Smooth muscle cell (in vitro differentiated cells): ENCODE data around the gene PITX2. TPM values are rescaled to one million over a fixed set of nuclear protein-coding genes. Genes with fewer than 3 reads are reported as not detected.

Source experiments
- DNase-seq: peaks from one replicate; lab custom pipeline; 2025; ENCODE audit not compliant: unreplicated experiment; lab: John Stamatoyannopoulos, UW
- H2AFZ ChIP-seq: fragments of 200-600 bp; sonication (generic); 2 replicates; pipeline ENCODE4 v1.6.0; 2016; ENCODE audit warnings: antibody characterized with exemption, low read depth, mild to moderate bottlenecking
- H3F3A ChIP-seq: fragments of 200-600 bp; sonication (generic); 2 replicates; pipeline ENCODE4 v1.6.0; 2017; ENCODE audit warnings: antibody characterized with exemption, low read depth
- H3K27ac ChIP-seq: fragments of 200-600 bp; sonication (generic); 2 replicates; pipeline ENCODE4 v1.5.1; 2016; ENCODE audit warnings: low read depth, mild to moderate bottlenecking
- H3K27me3 ChIP-seq: fragments of 200-600 bp; sonication (generic); 2 replicates; pipeline ENCODE4 v1.6.1; 2016; ENCODE audit warnings: low read depth, mild to moderate bottlenecking
- H3K36me3 ChIP-seq: fragments of 200-600 bp; sonication (generic); 2 replicates; pipeline ENCODE4 v1.5.1; 2016; ENCODE audit warnings: low read depth
- H3K4me1 ChIP-seq: fragments of 200-600 bp; sonication (generic); 2 replicates; pipeline ENCODE4 v1.5.1; 2016; ENCODE audit warnings: low read depth
- H3K4me2 ChIP-seq: fragments of 200-600 bp; sonication (generic); 2 replicates; pipeline ENCODE4 v1.6.0; 2016; ENCODE audit warnings: mild to moderate bottlenecking
- H3K4me3 ChIP-seq: fragments of 200-600 bp; sonication (generic); 2 replicates; pipeline ENCODE4 v1.5.1; 2016; ENCODE audit warnings: mild to moderate bottlenecking
- H3K79me2 ChIP-seq: fragments of 200-600 bp; sonication (generic); 2 replicates; pipeline ENCODE4 v1.6.0; 2016; ENCODE audit warnings: low read depth, mild to moderate bottlenecking
- H3K9ac ChIP-seq: fragments of 200-600 bp; sonication (generic); 2 replicates; pipeline ENCODE4 v1.6.0; 2016; ENCODE audit warnings: low read depth
- H3K9me3 ChIP-seq: fragments of 200-600 bp; sonication (generic); replicated peaks from 2 replicates; pipeline ENCODE4 v1.5.1; 2016; ENCODE audit warnings: low read depth
- H4K20me1 ChIP-seq: fragments of 200-600 bp; sonication (generic); 2 replicates; pipeline ENCODE4 v1.6.0; 2016; ENCODE audit warnings: low read depth
- CTCF ChIP-seq: fragments of 200-600 bp; sonication (generic); IDR thresholded peaks from 2 replicates; pipeline ENCODE4 v1.5.1; 2017; ENCODE audit warnings: borderline replicate concordance, mild to moderate bottlenecking, antibody characterized with exemption; ENCODE audit not compliant: insufficient read depth, poor library complexity, severe bottlenecking
- WGBS: methylation state at CpG from one replicate; pipeline ENCODE4 v1.1.7; 2016; ENCODE audit warnings: low lambda C conversion rate; 5-methylcytosine and 5-hydroxymethylcytosine counted together
- polyA plus RNA-seq: library from polyadenylated mRNA; unstranded; fragments of >200 nt; fragmentation: Nextera tagmentation; extraction: Ambion mirVana; gene quantifications from 2 replicates; pipeline ENCODE4 v1.2.1, GENCODE V29; 2016
- total RNA-seq: library from RNA; depleted of rRNA; stranded (reverse); fragments of >200 nt; gene quantifications from 2 replicates; pipeline ENCODE4 v1.2.3, GENCODE V29; 2014

PITX2 gene
- total and polyA plus RNA-seq, 2 experiments from 2014 or later = 289 to 543 TPM

DNA sequence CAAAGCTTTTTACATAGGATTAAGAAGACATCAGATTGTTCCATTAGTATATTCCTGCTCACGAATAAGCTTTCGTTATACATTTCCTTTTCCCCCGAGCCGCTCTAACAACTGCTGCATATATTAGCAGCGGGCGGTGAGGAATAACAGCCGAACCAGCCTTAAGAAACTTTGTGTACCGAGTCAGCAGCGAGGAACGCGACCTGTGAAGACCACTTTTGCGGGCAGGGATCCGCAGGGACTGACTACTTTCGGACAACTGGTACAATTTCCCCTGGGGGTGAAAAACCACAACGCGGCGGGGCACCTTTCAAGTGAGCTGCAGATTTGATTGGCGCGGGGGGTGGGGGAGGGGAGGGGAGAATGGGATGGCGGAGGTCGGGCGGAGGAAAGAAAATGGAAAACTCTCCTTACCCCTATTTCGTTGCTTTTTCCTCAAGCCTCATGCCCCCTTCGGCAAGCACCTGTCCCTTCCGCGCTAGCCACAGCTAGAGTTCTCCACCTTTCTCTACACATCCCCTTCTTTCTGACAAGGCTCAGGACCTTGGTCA, 5.9 kb upstream of the PITX2 start:
- Histone ChIP-seq H3F3A (peaks cover 32% of the 10 kb centered on the region), H3K27ac (peak overlapping the region; percentile 95), H3K4me2 (peak overlapping the region; percentile 98), H3K79me2 (peaks cover 100% of the 10 kb centered on the region), H3K27me3 (peaks cover 7% of the 10 kb centered on the region), H3K4me3 (peak overlapping the region; percentile 65), H4K20me1 (peaks cover 63% of the 10 kb centered on the region), H3K9me3 (no peaks in the 10 kb centered on the region), H3K4me1 (peaks cover 52% of the 10 kb centered on the region), H3K9ac (peak overlapping the region; percentile 83), H2AFZ (no peak overlapping the region), H3K36me3 (no peaks in the 10 kb centered on the region)
- 2% methylated on average over 25 of the region's 26 CpGs for WGBS
- TF ChIP-seq CTCF = no peak
- no peak for DNase-seq

GRCh38 chr4:110627977-110628662, 5.2 kb upstream of the PITX2 start:
- Histone ChIP-seq H3K4me3 (peak overlapping the region; percentile 65), H3K27ac (peak overlapping the region; percentile 95), H3K36me3 (no peaks in the 10 kb centered on the region), H3K27me3 (peaks cover 7% of the 10 kb centered on the region), H3K9me3 (no peaks in the 10 kb centered on the region), H3F3A (peaks cover 35% of the 10 kb centered on the region), H4K20me1 (peaks cover 68% of the 10 kb centered on the region), H2AFZ (no peak overlapping the region), H3K9ac (peak overlapping the region; percentile 83), H3K4me2 (peak overlapping the region; percentile 98), H3K4me1 (peaks cover 58% of the 10 kb centered on the region), H3K79me2 (peaks cover 100% of the 10 kb centered on the region)
- DNase-seq = no peak
- TF ChIP-seq CTCF = no peak
- WGBS = 8% methylated on average over 11 of the region's 11 CpGs

DNA sequence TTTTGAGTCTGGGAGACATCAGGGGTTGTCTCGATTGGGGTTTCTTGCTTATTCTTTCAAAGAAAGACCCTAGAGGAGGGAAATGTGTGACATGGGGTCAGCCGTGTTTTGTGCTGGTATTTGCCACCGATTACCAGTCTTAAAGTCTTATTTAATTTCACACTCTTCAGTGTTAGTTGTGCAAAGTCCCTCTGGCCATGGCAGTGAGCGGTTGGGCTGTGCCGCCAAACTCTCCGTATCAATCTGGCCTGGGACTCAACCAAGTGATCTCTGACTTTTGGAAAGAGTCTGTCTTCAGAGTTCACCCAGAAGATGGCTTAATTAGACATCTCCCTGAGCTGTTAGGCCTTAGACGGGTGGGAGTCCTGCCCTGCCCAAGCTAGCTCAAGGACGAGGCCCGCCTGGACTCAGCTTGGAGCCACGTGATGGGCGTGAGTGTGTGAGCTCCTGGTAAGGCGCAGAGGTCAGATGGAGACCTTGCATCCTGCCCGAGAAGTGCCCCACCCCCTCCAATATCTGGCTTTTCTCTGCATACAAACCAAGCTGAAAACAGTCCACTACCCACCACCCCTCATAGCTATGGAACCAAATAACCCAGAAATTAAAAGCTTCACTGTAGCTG, 3.8 kb upstream of the PITX2 start:
- H4K20me1 ChIP-seq = peaks cover 81% of the 10 kb centered on the region
- 18% methylated on average over 13 of the region's 13 CpGs for WGBS
- no peaks in the 10 kb centered on the region for H3K36me3 ChIP-seq
- H3K9ac ChIP-seq = peak overlapping the region; percentile 83
- peaks cover 98% of the 10 kb centered on the region for H3K79me2 ChIP-seq
- no peak for TF ChIP-seq CTCF
- peaks cover 58% of the 10 kb centered on the region for H3K4me1 ChIP-seq
- no peak overlapping the region for H2AFZ ChIP-seq
- no peak for DNase-seq
- H3K9me3 ChIP-seq = no peaks in the 10 kb centered on the region
- peak overlapping the region; percentile 98 for H3K4me2 ChIP-seq
- H3K4me3 ChIP-seq = peak overlapping the region; percentile 65
- H3K27me3 ChIP-seq = peaks cover 7% of the 10 kb centered on the region
- peak overlapping the region; percentile 95 for H3K27ac ChIP-seq
- peaks cover 35% of the 10 kb centered on the region for H3F3A ChIP-seq
